PC-3 (cell line): Measurements from ENCODE around the gene MOCS1. TPM values are rescaled to one million over a fixed set of nuclear protein-coding genes. Genes with fewer than 3 reads are reported as not detected.

Experiments
- ATAC-seq: fragments of 200-7000 bp; cut with Tn5 transposase; 2 replicates; pipeline ENCODE4 v1.9.1; 2020; ENCODE audit warnings: mild to moderate bottlenecking, moderate library complexity
- BruUV-seq: library from RNA; stranded (reverse); fragments of 400-500 nt; replicated peaks from 2 replicates; lab custom pipeline; 2021; lab: Mats Ljungman, UMichigan
- CTCF ChIA-PET: fragments of 300-600 bp; sonication (Branson Sonifier 250); formaldehyde crosslinking; loops from one replicate; lab custom pipeline; 2022; ENCODE audit warnings: antibody characterized with exemption; lab: Charles Lee
- POLR2A ChIA-PET: fragments of 300-600 bp; sonication (Branson Sonifier 250); formaldehyde crosslinking; loops from one replicate; lab custom pipeline; 2022; ENCODE audit warnings: antibody characterized with exemption; ENCODE audit not compliant: unreplicated experiment; lab: Charles Lee
- DNase-seq: peaks from one replicate; pipeline ENCODE4 v3.0.0-alpha.2; 2015
- H2AFZ ChIP-seq: fragments of 300-600 bp; sonication (generic); 2 replicates; pipeline ENCODE4 v1.6.0; 2016; ENCODE audit warnings: antibody characterized with exemption, low read length
- H3F3A ChIP-seq: fragments of 300-600 bp; sonication (generic); one replicate; pipeline ENCODE4 v1.6.0; 2017; ENCODE audit warnings: antibody characterized with exemption, low read length, control low read depth, mild to moderate bottlenecking; ENCODE audit not compliant: unreplicated experiment
- H3K27ac ChIP-seq: fragments of 300-600 bp; sonication (generic); 2 replicates; pipeline ENCODE4 v1.5.1; 2016; ENCODE audit warnings: mild to moderate bottlenecking, low read length
- H3K27me3 ChIP-seq: fragments of 300-600 bp; sonication (generic); 2 replicates; pipeline ENCODE4 v1.6.1; 2016; ENCODE audit warnings: low read length, mixed read lengths
- H3K36me3 ChIP-seq: fragments of 300-600 bp; sonication (generic); 2 replicates; pipeline ENCODE4 v1.6.1; 2016; ENCODE audit warnings: low read depth, mixed run types, low read length, mixed read lengths
- H3K4me1 ChIP-seq: fragments of 300-600 bp; sonication (generic); 2 replicates; pipeline ENCODE4 v1.5.1; 2016; ENCODE audit warnings: low read length; ENCODE audit not compliant: insufficient read depth
- H3K4me2 ChIP-seq: fragments of 300-600 bp; sonication (generic); 2 replicates; pipeline ENCODE4 v1.6.0; 2016; ENCODE audit warnings: low read length
- H3K4me3 ChIP-seq: fragments of 300-600 bp; sonication (generic); 2 replicates; pipeline ENCODE4 v1.5.1; 2016; ENCODE audit warnings: mild to moderate bottlenecking, low read length, mixed read lengths
- H3K79me2 ChIP-seq: fragments of 300-600 bp; sonication (generic); 2 replicates; pipeline ENCODE4 v1.6.1; 2017; ENCODE audit warnings: low read length, mixed read lengths
- H3K9ac ChIP-seq: fragments of 300-600 bp; sonication (generic); 2 replicates; pipeline ENCODE4 v1.6.0; 2016; ENCODE audit warnings: mild to moderate bottlenecking, low read length
- H3K9me2 ChIP-seq: fragments of 300-600 bp; sonication (generic); replicated peaks from 2 replicates; pipeline ENCODE4 v1.6.1; 2016; ENCODE audit warnings: mixed run types, low read length, mixed read lengths
- H3K9me3 ChIP-seq: fragments of 300-600 bp; sonication (generic); 2 replicates; pipeline ENCODE4 v1.6.1; 2016; ENCODE audit warnings: low read length, mixed read lengths
- H4K20me1 ChIP-seq: fragments of 300-600 bp; sonication (generic); 2 replicates; pipeline ENCODE4 v1.6.1; 2016; ENCODE audit warnings: low read length, mixed read lengths
- CTCF ChIP-seq: fragments of 300-600 bp; sonication (generic); conservative IDR thresholded peaks from 2 replicates; pipeline ENCODE4 v1.5.1; 2017; ENCODE audit warnings: antibody characterized with exemption, low read depth, mild to moderate bottlenecking, low read length
- EZH2 ChIP-seq: fragments of 300-600 bp; sonication (generic); IDR thresholded peaks from one replicate; pipeline ENCODE4 v1.6.1; 2017; ENCODE audit warnings: antibody characterized with exemption, mild to moderate bottlenecking, low read length; ENCODE audit not compliant: unreplicated experiment
- EZH2phosphoT487 ChIP-seq: fragments of 300-600 bp; sonication (generic); IDR thresholded peaks from 2 replicates; pipeline ENCODE4 v1.6.1; 2018; ENCODE audit warnings: mild to moderate bottlenecking, antibody characterized with exemption, low read length, borderline replicate concordance
- intact Hi-C: fragments of 100-400 bp; cut with micrococcal nuclease; formaldehyde crosslinking; loops from 2 replicates; pipeline ENCODE4 v1.9.0; 2023
- total RNA-seq: library from RNA; depleted of rRNA; stranded (reverse); fragments of >200 nt; gene quantifications from 2 replicates; pipeline ENCODE4 v1.2.3, GENCODE V29; 2014

The MOCS1 gene
- total RNA-seq, 1 experiment from 2014 or later: 6.0 TPM

- no peak overlapping the region for H3K9ac ChIP-seq
- no peak overlapping the region for H3K27ac ChIP-seq
- TF ChIP-seq EZH2phosphoT487: no peak
- TF ChIP-seq CTCF: no peak
- TF ChIP-seq EZH2: no peak
- H3K4me1 ChIP-seq: no peaks in the 10 kb centered on the region
- H3K27me3 ChIP-seq: peaks cover 17% of the 10 kb centered on the region
- DNase-seq: no peak
- no TSS peak for BruUV-seq
- no peaks in the 10 kb centered on the region for H4K20me1 ChIP-seq
- no peaks in the 10 kb centered on the region for H3F3A ChIP-seq
- no peaks in the 10 kb centered on the region for H3K9me2 ChIP-seq
- H3K4me2 ChIP-seq: no peak overlapping the region
- ChIA-PET POLR2A (interaction anchor here (0.7 kb wide), 1 partner anchor 12 kb away, joined by 3 read pairs; no protein-coding TSS in a partner anchor), CTCF (no interaction called here)
- no peaks in the 10 kb centered on the region for H3K36me3 ChIP-seq
- no peaks in the 10 kb centered on the region for H3K9me3 ChIP-seq
- ATAC-seq: no peak
- H3K79me2 ChIP-seq: no peaks in the 10 kb centered on the region
- intact Hi-C loops: no loop called here
- no peak overlapping the region for H3K4me3 ChIP-seq
- H2AFZ ChIP-seq: no peak overlapping the region
These were observed 8.8 kb upstream of the MOCS1 start for GRCh38 chr6:39942903-39943580.

GRCh38 chr6:39941820-39942219, 7.6 kb upstream of the MOCS1 start:
- no peak overlapping the region for H3K27ac ChIP-seq
- no peak for TF ChIP-seq CTCF
- TF ChIP-seq EZH2phosphoT487: no peak
- TF ChIP-seq EZH2: no peak
- CTCF ChIA-PET: no interaction called here

GRCh38 chr6:39941138-39941537, 6.9 kb upstream of the MOCS1 start:
- Histone ChIP-seq H3K4me3 (no peak overlapping the region), H3K4me2 (no peak overlapping the region), H2AFZ (no peak overlapping the region), H3F3A (no peaks in the 10 kb centered on the region), H3K4me1 (no peaks in the 10 kb centered on the region), H3K9me3 (no peaks in the 10 kb centered on the region), H3K27ac (no peak overlapping the region), H4K20me1 (no peaks in the 10 kb centered on the region), H3K36me3 (no peaks in the 10 kb centered on the region), H3K9me2 (no peaks in the 10 kb centered on the region), H3K27me3 (peaks cover 5% of the 10 kb centered on the region; the same call in 1 of the 2 replicates), H3K79me2 (no peaks in the 10 kb centered on the region), H3K9ac (no peak overlapping the region)
- BruUV-seq: no TSS peak
- ChIA-PET CTCF (no interaction called here), POLR2A (no interaction called here)
- DNase-seq (no peak), ATAC-seq (no peak)
- TF ChIP-seq CTCF (no peak), EZH2phosphoT487 (no peak), EZH2 (no peak)
- intact Hi-C loops: no loop called here

More at GRCh38 chr6:39941820-39942219, 7.6 kb upstream of the MOCS1 start:
- Histone ChIP-seq H2AFZ (no peak overlapping the region), H3K9me3 (no peaks in the 10 kb centered on the region), H4K20me1 (no peaks in the 10 kb centered on the region), H3F3A (no peaks in the 10 kb centered on the region), H3K9ac (no peak overlapping the region), H3K9me2 (no peaks in the 10 kb centered on the region), H3K4me3 (no peak overlapping the region), H3K36me3 (no peaks in the 10 kb centered on the region), H3K27me3 (peaks cover 11% of the 10 kb centered on the region), H3K4me1 (no peaks in the 10 kb centered on the region), H3K4me2 (no peak overlapping the region), H3K79me2 (no peaks in the 10 kb centered on the region)
- no peak for DNase-seq
- no TSS peak for BruUV-seq
- no peak for ATAC-seq
- POLR2A ChIA-PET: no interaction called here
- intact Hi-C loops: no loop called here
